GM12892 (cell line): Measurements from ENCODE around the gene FOXA2.

Source experiments
- POLR2A ChIP-seq: IDR thresholded peaks from 2 replicates; pipeline ENCODE4 v1.6.1; 2011; ENCODE audit warnings: low read depth, low read length, control low read depth
- POLR2AphosphoS5 ChIP-seq: IDR thresholded peaks from 2 replicates; pipeline ENCODE4 v1.6.1; 2011; ENCODE audit warnings: low read depth, low read length, control low read depth

DNA sequence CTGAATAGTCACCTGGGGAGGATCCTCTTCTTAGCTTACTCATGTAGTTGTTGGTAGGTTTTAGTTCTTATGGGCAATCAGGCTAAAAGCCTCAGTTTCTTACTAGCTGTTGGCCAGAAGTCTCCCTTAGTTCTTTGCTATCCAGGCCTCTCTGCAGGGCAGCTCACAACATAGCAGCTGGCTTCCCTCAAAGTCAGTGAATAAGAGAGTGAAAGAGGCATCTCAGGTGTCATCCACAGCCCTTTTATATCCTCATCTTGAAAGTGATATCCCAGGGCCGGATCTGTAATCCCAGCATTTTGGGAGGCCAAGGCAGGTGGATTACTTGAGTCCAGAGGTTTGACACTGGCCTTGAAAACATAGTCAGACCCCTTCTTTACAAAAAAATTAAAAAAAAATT lies 42.1 kb upstream of the FOXA2 start:
- no peak for TF ChIP-seq POLR2AphosphoS5
- no peak for TF ChIP-seq POLR2A
